CD4-positive, alpha-beta T cell treated with Interleukin-6 for 4 hours (primary cell): Measurements from ENCODE around the gene BMI1.

ENCODE experiments used
- DNase-seq: peaks from one replicate; pipeline ENCODE4 v3.0.0-alpha.2; 2020; ENCODE audit warnings: mixed read lengths

BMI1 gene

GRCh38 chr10:22319980-22320558, 830 bp upstream of the BMI1 start:
- DNase-seq: no peak

- peak; percentile 74 for DNase-seq
These were observed 441 bp downstream of the BMI1 start for GRCh38 chr10:22321156-22321923.

- peak; percentile 44 for DNase-seq
These were observed 1.2 kb downstream of the BMI1 start for GRCh38 chr10:22321924-22322640.

- no peak for DNase-seq
These were observed 1.8 kb downstream of the BMI1 start for GRCh38 chr10:22322641-22323160.

DNA sequence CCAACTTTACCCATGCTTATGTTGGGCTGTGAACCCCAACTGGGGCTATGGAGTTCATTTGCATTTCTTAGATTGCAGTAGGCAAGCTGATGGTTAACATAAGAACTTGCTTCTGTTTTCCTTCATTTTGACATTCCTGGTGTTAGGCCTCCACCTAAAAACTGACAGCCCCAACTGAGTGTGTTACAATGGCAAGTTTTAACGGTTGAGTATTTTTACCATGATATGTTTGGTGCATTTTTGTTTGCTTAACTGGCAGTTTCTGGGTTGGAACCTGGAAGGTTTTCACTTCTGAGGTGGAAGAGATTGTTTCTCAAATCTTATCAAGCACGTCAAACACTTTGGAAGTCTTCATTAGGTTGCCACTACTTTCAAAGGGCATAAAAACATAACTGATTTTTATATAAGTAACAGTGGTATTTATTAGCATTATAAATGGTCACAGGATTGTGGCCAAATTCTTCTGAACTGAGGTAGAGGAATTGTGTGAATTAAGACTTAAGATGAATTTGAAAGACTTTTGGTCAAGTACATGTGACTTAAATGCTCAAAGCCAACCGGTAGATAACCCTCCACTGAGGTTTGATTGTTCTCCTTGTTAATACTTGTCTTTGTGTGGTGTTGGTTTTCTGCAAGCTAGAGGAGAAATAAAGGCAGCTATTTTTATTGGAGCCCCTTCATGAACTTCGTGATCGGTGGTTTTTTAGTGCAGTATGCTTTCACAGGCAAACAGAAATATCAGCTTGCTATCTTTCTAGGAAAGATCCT, 2.8 kb downstream of the BMI1 start:
- no peak for DNase-seq

DNA sequence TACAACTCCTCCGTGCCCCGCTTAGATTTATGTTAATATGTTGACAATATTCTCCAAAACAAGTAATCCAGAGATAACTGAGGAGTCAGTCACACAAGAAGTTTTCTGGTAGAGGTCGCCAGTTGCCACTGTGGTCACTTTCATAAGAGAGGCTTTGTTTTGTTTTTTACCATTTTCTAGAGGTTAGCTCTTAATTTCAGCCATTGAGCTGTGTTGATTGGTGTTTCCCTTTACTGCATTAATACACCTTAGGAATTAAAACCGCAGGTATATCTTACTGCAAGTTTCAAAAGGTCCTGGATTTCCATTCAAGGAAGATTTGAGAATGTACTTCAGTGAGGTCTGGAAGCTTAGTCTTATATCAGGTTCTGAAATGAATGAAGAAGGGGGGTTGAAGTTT, 3.5 kb downstream of the BMI1 start:
- DNase-seq: no peak

DNA sequence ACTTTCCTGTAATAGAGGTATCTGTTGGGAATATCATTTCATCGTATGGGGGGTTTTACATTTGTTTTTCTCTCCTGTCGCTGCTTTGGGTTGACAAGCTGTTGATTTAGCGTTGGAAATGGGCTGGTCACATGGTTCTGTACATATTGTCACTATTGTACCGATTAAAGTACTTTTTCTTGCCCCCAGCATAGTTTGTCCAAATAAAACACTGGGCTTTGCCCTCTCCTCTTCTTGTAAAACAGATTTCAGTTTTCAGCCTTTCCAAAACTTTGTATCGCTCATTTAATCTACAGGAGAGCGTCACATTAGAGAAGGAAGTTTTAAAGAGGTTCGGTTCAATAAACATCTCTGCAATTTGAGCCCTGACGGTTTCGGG, 4.0 kb downstream of the BMI1 start:
- no peak for DNase-seq

- DNase-seq: peak; percentile 83
These were observed 4.6 kb downstream of the BMI1 start for GRCh38 chr10:22325272-22326144.

- DNase-seq: no peak
These were observed 5.3 kb downstream of the BMI1 start for GRCh38 chr10:22326145-22326702.

GRCh38 chr10:22329150-22329549, 8.3 kb downstream of the BMI1 start:
- DNase-seq: no peak

GRCh38 chr10:22332116-22332692, 11.3 kb downstream of the BMI1 start:
- DNase-seq: no peak

DNA sequence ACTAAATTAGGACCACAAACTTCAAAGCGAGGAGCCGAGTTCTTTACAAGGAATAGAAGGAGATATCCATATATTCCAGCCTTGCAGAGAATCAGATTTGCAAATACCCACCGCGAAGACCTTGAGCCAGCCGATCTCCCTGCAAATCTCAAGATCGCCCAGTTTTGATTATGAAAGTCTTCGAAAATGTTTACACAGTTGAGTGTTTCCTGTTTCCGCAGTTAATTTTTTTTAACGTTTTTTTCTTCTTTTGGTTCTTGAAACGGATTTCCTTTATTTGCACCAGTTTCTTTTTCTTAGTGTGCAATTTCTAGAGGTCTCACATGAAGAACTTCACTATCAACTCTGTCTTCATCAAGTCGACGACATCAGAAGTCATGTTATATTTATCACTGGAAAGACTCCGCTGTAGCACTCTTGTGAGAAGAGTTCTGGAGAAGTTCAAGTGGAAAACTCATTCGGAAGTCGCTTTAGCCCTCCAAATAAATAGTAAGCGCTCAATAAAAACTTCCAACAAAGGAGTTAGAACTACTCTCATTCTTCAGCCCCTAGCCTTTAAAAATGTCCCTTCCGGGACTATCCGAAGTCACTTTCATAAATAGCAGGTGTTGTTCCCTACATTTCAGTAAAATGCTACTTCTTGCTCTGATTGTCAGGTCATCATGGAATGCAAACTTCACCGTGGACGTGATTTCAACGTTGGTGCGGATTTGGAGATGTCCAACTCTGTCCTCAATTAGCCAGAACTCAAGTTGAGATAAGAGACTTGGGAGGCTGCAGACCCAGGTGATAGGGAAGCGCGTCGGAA, 12.5 kb downstream of the BMI1 start:
- peak; percentile 29 for DNase-seq

DNA sequence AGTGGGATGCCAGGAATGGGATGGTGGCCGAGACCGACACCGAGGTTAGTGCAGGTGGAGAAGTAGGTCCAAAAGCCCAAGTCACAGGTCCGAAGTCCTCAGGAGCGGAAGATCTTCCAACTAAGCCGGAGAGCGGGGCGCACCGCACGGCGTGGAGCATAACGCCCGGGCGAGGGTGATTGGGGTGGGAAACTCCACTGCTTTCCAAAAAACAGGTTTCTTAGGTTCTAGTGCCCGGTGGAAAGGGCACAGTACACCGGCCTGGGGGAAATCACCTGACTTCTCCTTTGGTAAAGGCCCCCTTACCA, 13.0 kb downstream of the BMI1 start:
- no peak for DNase-seq

GRCh38 chr10:22334414-22335172, 13.7 kb downstream of the BMI1 start:
- DNase-seq: no peak

- DNase-seq: peak; percentile 72
These were observed 14.5 kb downstream of the BMI1 start for GRCh38 chr10:22335173-22335933.

DNA sequence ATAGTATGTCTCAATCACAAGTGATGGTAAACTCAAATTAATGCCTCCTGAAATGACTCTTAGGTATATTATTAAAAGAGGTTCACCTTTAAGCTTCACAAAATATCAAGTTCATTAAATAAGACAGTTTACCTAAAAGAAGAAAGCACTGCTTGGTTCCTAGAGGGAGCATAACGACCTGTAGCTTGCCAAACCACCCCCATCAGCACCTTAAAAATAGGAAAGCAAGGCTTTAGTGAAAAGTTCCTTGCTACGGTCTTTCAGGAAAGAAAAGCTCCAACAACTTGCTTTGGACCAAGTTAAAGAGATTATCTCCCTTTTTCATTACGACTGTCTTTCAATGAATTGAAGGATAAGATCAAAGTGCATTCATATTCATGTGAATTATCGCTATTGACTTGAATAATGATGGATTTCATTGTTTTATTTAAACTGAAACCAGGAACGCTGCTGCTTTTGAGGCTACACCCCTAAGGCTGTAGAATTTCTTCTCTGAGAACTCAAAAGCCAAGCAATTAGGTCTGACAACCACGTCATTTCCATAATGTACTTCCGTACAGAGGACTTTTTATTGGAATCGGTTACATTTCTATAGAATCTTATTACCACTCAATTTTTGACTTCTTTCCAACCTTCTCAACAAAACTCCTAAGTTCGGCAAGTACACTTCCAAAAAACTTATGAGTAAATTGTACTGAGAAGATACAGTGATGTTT, 17.4 kb downstream of the BMI1 start:
- no peak for DNase-seq

DNA sequence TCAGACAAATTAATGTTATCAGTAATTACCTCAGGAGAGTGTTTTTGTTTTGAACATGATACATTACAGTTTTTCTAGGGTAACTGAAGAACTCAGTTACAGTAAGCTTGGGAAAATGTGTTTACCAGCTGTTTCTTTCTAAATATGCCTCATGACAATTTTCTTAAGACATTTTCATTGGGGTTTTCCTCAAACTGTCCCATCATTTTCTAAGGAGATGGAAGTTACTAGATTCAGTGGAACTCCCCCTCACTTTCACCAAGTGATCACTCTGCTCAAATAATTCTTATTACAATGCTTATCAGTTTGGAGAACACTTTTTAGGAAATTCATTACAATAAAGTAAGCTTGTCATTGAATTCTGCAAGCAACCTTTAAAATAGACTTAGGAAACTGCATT, 18.0 kb downstream of the BMI1 start:
- no peak for DNase-seq

DNA sequence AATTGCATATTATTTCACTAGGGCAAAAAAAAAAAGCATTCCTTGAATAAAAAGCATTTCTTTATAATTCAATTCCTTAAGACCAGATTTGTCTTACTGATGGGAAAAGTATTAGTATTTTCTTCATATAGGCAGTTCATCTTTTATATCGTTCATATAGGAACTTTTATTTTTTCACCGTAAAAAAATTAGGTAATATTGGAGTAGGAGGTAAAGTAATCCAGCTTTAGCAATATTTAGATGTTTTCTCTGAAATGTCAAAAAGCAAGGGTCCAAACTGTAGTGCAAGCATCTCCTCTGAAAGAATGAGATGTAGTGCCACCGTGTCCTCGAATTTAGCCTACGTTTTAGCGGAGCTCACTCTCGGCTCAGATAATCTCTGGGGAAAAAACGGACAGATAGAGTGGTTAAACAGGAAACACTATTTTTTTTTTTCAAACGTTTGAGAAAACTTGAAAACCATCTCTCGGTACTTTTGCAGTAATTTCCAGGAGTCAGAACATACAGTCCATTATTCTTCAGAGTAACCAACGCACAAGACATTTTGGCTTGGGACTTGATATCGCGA, 18.9 kb downstream of the BMI1 start:
- no peak for DNase-seq
